AG09309 (cell line): ENCODE results near the gene ITGB6.

Source experiments
- DNase-seq: peaks from one replicate; pipeline ENCODE4 v3.0.0-alpha.2; 2010; ENCODE audit warnings: low read depth
- H3K4me3 ChIP-seq: 2 replicates; pipeline ENCODE4 v1.5.1; 2011; ENCODE audit warnings: mild to moderate bottlenecking, low read depth, low read length, moderate library complexity; ENCODE audit not compliant: control insufficient read depth
- CTCF ChIP-seq: IDR thresholded peaks from 2 replicates; pipeline ENCODE4 v1.5.1; 2011; ENCODE audit warnings: mild to moderate bottlenecking, low read depth, low read length, inconsistent platforms; ENCODE audit not compliant: insufficient read depth, control insufficient read depth; ENCODE audit errors: missing control alignments

The ITGB6 gene

GRCh38 chr2:160062292-160063005 lies 137.6 kb downstream of the ITGB6 start, which contains the start of gene PLA2R1:
Gene PLA2R1 (minus strand): TSS chr2:160062615. CDS start chr2:160062403, 212 bp downstream.
- DNase-seq: no peak

GRCh38 chr2:160061944-160062291 lies 138.2 kb downstream of the ITGB6 start:
- TF ChIP-seq CTCF: no peak
- peak overlapping the region; percentile 86 for H3K4me3 ChIP-seq
- no peak for DNase-seq

More at GRCh38 chr2:160062292-160063005, 137.6 kb downstream of the ITGB6 start, which contains the start of gene PLA2R1:
- TF ChIP-seq CTCF: no peak
- H3K4me3 ChIP-seq: peak within 1 kb of the TSS; percentile 86

- no peak for DNase-seq
- peak overlapping the region; percentile 86 for H3K4me3 ChIP-seq
- no peak for TF ChIP-seq CTCF
Observed at GRCh38 chr2:160061533-160061932, 138.5 kb downstream of the ITGB6 start.

GRCh38 chr2:160060297-160060696 lies 139.8 kb downstream of the ITGB6 start:
- DNase-seq: no peak
- TF ChIP-seq CTCF: no peak
- H3K4me3 ChIP-seq: no peak overlapping the region

GRCh38 chr2:160057356-160057755 lies 142.7 kb downstream of the ITGB6 start:
- no peak for DNase-seq
- TF ChIP-seq CTCF: no peak

GRCh38 chr2:160055726-160056108 lies 144.4 kb downstream of the ITGB6 start:
- H3K4me3 ChIP-seq: no peak overlapping the region
- no peak for TF ChIP-seq CTCF
- DNase-seq: no peak

More at GRCh38 chr2:160057356-160057755, 142.7 kb downstream of the ITGB6 start:
- H3K4me3 ChIP-seq: no peak overlapping the region
